LNCAP (cell line): ENCODE data around the gene OPTC.

Experiments
- CTCF ChIP-seq: fragments of 450-650 bp; IDR thresholded peaks from 2 replicates; pipeline ENCODE4 v1.5.1; 2017; ENCODE audit warnings: mild to moderate bottlenecking

Gene OPTC

GRCh38 chr1:203521812-203522211 lies 27.9 kb downstream of the OPTC start:
- TF ChIP-seq CTCF = no peak

DNA sequence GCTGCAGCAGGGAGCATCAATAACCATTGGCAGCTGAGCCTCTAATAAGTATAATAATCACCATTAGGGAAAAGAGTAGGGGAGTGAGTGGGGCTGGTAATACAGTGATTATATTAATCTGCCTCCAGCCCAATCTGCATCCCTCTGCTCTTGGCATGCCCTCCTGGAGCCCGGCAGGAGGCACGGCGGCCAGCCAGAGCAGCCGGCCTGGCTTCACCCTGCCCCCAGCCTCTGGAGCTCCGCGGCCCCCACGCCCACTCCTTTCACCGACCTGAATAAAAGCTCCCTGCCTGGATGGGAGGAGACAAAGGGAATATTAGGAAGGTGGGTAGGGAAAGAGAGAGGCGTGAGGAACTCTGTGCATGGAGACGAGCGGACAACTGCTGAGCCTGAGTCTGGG lies 28.3 kb downstream of the OPTC start:
- no peak for TF ChIP-seq CTCF

GRCh38 chr1:203523667-203524066 lies 29.7 kb downstream of the OPTC start:
- no peak for TF ChIP-seq CTCF

GRCh38 chr1:203524152-203524551 lies 30.2 kb downstream of the OPTC start:
- no peak for TF ChIP-seq CTCF

DNA sequence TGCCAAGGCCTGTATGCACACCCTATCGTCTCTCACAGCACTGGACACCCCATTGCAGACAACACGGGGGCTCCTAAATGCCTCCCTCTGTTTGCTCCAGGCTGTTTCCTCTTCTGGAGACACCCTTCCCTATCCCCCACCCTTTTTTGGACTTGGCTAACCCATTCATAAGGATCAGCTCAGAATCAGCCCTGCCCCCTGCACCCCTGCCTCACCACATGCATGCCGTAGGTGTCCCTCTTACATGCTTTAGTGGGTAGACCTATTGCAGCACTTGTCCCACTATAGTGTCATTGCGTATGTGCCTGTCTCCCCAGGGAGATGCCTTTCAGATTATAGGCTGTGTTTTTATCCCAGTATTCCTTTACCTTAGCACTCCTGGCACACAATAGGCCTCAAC lies 30.9 kb downstream of the OPTC start:
- no peak for TF ChIP-seq CTCF

DNA sequence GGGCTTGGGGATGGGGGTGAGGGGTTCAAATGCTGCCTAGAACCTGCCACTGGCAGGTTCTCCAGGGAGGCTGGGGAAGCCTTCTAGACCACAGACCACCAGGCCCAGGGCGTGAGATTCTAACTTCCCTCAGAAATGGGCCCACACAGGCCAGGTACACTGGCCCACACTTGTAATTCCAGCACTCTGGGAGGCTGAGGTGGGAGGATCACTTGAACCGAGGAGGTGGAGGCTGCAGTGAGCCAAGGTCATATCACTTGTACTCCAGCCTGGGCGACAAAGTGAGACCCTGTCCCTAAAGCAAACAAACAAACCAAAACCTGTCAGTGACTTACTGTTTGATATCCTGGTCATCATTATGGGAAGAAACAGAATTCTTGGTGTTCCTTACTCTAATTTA lies 31.7 kb downstream of the OPTC start:
- no peak for TF ChIP-seq CTCF

DNA sequence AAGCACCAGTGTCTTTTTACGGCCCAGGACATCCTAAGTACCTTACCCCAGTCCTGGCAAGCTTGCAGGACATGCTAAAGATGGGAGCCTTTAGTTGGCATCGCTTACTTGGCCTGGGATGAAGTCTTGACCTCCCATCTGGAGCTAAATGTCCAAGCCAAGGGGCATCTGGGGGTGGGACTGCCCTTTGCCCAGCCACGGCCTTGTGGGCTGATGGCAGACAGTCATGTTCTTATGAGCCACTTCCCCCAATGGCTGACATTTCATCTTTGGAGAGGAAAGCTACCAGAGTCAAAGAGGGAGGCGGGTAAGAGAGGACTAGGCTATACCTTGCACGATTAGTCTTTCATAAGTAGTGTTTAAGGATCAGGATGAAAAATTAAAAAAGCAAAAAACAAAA lies 32.2 kb downstream of the OPTC start:
- TF ChIP-seq CTCF = no peak

DNA sequence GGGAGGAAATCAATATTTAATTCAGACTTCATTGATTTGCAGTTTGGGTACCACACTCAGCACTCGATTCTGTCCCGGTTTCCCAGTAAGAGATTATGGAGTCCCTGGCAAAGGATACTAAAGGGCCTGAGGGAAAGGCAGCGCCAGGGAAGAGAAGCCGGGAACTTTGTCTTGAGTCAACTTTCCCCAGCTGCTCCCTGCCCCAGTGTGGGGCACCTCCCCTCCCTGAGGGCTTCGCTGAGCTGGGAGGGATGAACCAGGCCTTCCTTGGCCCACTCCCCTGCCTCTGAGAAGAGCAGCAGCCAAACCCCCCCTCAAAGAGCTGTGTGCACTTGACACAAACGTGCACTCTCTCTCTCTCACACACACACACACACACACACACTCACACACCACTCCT lies 32.6 kb downstream of the OPTC start:
- no peak for TF ChIP-seq CTCF
